Measurements from ENCODE around the gene CPNE5.

DNA sequence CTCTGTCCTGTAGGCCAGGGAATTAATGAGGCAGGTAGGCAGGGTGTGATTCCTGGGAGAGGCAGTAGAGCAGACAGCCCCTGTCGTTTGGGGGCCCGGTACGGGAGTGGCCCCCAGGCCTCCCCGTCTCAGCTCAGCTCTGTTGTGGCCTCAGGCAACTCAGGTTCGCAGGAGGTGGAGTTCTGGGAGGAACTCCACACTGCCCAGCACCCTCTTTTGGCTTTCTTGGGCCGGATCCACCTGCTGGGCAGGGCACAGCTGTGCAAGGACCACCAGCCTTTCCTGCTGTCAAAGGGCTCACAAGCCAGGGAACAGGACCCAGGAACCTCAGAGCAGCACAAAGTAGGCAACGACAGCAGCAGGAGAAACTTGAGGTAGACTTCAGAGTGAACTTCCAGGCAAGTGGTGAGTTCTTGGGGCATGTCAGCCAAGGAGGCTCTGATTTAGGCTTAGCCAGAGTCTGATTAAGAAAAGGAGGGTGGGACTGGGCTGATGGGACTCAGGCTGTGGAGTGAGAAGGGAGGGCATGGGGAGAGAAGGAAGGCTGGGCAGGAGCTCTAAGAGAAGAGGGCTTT is 104.7 kb downstream of the CPNE5 start:
- TF ChIP-seq, protein P1, sequence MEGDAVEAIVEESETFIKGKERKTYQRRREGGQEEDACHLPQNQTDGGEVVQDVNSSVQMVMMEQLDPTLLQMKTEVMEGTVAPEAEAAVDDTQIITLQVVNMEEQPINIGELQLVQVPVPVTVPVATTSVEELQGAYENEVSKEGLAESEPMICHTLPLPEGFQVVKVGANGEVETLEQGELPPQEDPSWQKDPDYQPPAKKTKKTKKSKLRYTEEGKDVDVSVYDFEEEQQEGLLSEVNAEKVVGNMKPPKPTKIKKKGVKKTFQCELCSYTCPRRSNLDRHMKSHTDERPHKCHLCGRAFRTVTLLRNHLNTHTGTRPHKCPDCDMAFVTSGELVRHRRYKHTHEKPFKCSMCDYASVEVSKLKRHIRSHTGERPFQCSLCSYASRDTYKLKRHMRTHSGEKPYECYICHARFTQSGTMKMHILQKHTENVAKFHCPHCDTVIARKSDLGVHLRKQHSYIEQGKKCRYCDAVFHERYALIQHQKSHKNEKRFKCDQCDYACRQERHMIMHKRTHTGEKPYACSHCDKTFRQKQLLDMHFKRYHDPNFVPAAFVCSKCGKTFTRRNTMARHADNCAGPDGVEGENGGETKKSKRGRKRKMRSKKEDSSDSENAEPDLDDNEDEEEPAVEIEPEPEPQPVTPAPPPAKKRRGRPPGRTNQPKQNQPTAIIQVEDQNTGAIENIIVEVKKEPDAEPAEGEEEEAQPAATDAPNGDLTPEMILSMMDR (IDR thresholded peaks at IDR 0.05): no peak
- no peak for TF ChIP-seq POLR2A (IDR thresholded peaks at IDR 0.05)

Measured in stomach (tissue), 4 donors.